ENCODE measurements around the gene FANCC. TPM values are rescaled to one million over a fixed set of nuclear protein-coding genes. Genes with fewer than 3 reads are reported as not detected.

The FANCC gene
- polyA plus RNA-seq, 1 of the 3 experiments (the other 2 are of a cell fraction), result 3.5 TPM

DNA sequence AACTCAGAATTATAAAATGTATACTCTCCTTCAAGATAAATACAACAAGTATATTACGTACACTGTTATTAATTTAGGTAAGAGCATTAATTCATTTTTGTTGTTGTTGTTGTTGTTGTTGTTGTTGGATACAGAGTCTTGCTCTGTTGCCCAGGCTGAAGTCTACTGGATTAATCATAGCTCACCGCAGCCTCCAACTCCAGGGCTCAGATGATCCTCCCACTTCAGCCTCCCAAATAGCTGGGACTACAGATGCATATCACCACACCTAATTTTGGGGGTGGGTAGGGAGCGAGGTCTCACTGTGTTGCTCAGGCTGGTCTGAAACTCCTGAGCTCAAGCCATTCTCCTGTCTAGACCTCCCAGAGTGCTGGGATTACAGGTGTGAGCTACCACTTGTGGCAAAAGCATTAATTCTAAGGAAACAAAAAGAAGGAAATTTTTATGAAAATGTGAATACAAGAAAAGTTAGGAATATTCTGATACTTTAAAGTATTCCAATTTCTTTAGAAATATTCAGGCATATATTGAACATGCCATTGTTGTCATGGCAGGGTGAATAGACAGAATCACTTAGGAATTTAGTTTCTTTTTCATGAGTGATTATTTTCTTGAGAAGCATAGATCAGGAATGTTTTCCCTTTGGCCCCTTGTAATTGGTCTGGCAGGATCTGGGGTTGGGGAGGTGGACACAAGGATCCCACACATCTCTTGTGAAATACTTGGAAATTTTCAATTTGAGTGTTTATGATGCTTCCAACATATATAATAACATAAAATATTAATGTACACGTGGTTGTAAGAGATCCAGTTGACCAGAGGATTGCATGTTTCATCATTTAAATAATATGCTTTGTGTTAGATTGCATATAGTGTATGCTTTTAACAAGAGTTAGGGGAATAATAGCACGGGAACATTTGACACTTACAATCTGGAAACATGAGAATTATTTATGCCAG lies 263.6 kb downstream of the FANCC start:
- no peaks in the 10 kb centered on the region for H3K9me2 ChIP-seq
- WGBS (ENCODE audit: low lambda C conversion rate), result 62% methylated on average over 5 of the region's 5 CpGs
- peak overlapping the region; percentile 87 for H3K4me2 ChIP-seq
- peaks cover 48% of the 10 kb centered on the region for H4K20me1 ChIP-seq (ENCODE audit: insufficient read depth)
- no peak overlapping the region for H3K9ac ChIP-seq
- TF ChIP-seq POLR2AphosphoS5 (IDR thresholded peaks at IDR 0.05; ENCODE audit: low read depth, low read length) (no peak), GABPA (IDR thresholded peaks at IDR 0.05; ENCODE audit: low read depth) (no peak), MEF2A (IDR thresholded peaks at IDR 0.05; ENCODE audit: borderline replicate concordance, low read depth) (no peak), RAD21 (IDR thresholded peaks at IDR 0.05; ENCODE audit: low read length) (no peak), GATA2 (CRISPR knock-in tag; IDR thresholded peaks at IDR 0.05) (no peak), EZH2phosphoT487 (IDR thresholded peaks at IDR 0.05; ENCODE audit: borderline replicate concordance, low read depth) (no peak), FOSL2 (IDR thresholded peaks at IDR 0.05; ENCODE audit: borderline replicate concordance, low read depth) (no peak), RFX5 (IDR thresholded peaks at IDR 0.05; ENCODE audit: low read length) (no peak), RCOR1 (IDR thresholded peaks at IDR 0.05; ENCODE audit: low read length) (no peak)
- TF ChIP-seq, protein P1, sequence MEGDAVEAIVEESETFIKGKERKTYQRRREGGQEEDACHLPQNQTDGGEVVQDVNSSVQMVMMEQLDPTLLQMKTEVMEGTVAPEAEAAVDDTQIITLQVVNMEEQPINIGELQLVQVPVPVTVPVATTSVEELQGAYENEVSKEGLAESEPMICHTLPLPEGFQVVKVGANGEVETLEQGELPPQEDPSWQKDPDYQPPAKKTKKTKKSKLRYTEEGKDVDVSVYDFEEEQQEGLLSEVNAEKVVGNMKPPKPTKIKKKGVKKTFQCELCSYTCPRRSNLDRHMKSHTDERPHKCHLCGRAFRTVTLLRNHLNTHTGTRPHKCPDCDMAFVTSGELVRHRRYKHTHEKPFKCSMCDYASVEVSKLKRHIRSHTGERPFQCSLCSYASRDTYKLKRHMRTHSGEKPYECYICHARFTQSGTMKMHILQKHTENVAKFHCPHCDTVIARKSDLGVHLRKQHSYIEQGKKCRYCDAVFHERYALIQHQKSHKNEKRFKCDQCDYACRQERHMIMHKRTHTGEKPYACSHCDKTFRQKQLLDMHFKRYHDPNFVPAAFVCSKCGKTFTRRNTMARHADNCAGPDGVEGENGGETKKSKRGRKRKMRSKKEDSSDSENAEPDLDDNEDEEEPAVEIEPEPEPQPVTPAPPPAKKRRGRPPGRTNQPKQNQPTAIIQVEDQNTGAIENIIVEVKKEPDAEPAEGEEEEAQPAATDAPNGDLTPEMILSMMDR (IDR thresholded peaks at IDR 0.05), result no peak
- H3K4me1 ChIP-seq (ENCODE audit: control insufficient read depth in 1 of 2, insufficient read depth in 2 of 2, low read depth in 1 of 2, low read length in 1 of 2), result peaks cover 47 to 63% of the 10 kb centered on the region in 2 experiments
- H3F3A ChIP-seq (replicated peaks; ENCODE audit: insufficient read depth), result peaks cover 34% of the 10 kb centered on the region
- DNase-seq, result no peak
- ChIA-PET POLR2A (no interaction called here), CTCF (interaction anchor here (0.5 to 1.5 kb wide), 4 partner anchors 46 to 77 kb away, joined by 3 to 5 read pairs (median 4); no protein-coding TSS in a partner anchor)
- no peak overlapping the region for H2AFZ ChIP-seq (ENCODE audit: low read depth)
- peaks cover 17 to 29% of the 10 kb centered on the region in 2 experiments for H3K36me3 ChIP-seq (replicated peaks in 1 of 2; ENCODE audit: control insufficient read depth in 1 of 2, insufficient read depth in 2 of 2, low read length in 1 of 2)
- no peak overlapping the region for H3K4me3 ChIP-seq (ENCODE audit: low read depth in 2 of 2, low read length in 1 of 2)
- H3K79me2 ChIP-seq (ENCODE audit: insufficient read depth), result peaks cover 100% of the 10 kb centered on the region
- no peaks in the 10 kb centered on the region for H3K9me3 ChIP-seq
- H3K27me3 ChIP-seq (ENCODE audit: insufficient read depth), result no peaks in the 10 kb centered on the region
- peak overlapping the region; percentile 83 to 96 for H3K27ac ChIP-seq (ENCODE audit: low read depth in 2 of 2, low read length in 1 of 2)

DNA sequence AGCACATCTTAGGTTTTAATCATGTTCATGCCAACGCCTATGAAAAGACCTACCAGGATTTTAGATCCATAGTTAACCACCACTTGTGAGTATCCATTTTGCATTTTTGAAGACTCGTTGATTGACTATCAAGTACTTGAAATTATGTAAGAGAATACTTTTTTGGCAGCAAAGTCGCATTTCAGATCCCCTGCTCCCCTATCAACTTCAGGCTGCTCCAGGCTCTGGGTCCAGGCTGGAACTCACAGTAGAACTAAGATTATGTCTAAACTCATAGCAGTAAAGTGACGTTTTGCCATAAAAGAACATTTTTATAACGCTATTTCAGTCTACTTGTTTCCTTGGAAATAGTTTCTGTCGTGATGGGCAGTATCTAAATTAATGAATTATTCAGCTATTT lies 267.7 kb downstream of the FANCC start:
- H3K4me1 ChIP-seq (ENCODE audit: control insufficient read depth in 1 of 2, insufficient read depth in 2 of 2, low read depth in 1 of 2, low read length in 1 of 2), result peaks cover 27 to 31% of the 10 kb centered on the region in 2 experiments
- peak overlapping the region; percentile 75 for H3K4me2 ChIP-seq
- ChIA-PET CTCF (interaction anchor here (0.9 to 1.4 kb wide), 3 partner anchors 9 to 368 kb away, joined by 3 to 4 read pairs (median 3); no protein-coding TSS in a partner anchor), POLR2A (no interaction called here)
- WGBS (ENCODE audit: low lambda C conversion rate), result 43% methylated on average over 6 of the region's 6 CpGs
- H4K20me1 ChIP-seq (ENCODE audit: insufficient read depth), result peaks cover 57% of the 10 kb centered on the region
- peak overlapping the region; percentile 58 to 66 for H3K4me3 ChIP-seq (ENCODE audit: low read depth in 2 of 2, low read length in 1 of 2)
- H3F3A ChIP-seq (replicated peaks; ENCODE audit: insufficient read depth), result peaks cover 54% of the 10 kb centered on the region
- H3K27me3 ChIP-seq (ENCODE audit: insufficient read depth), result no peaks in the 10 kb centered on the region
- peaks cover 17 to 29% of the 10 kb centered on the region in 2 experiments for H3K36me3 ChIP-seq (replicated peaks in 1 of 2; ENCODE audit: control insufficient read depth in 1 of 2, insufficient read depth in 2 of 2, low read length in 1 of 2)
- H3K9me3 ChIP-seq, result no peaks in the 10 kb centered on the region
- peak overlapping the region; percentile 55 to 78; a peak in 3 of 4 replicates for H3K27ac ChIP-seq (ENCODE audit: low read depth in 2 of 2, low read length in 1 of 2)
- H3K9me2 ChIP-seq, result no peaks in the 10 kb centered on the region
- no peak for DNase-seq
- peak overlapping the region; percentile 71; the same call in 1 of the 2 replicates for H3K9ac ChIP-seq
- peaks cover 97% of the 10 kb centered on the region for H3K79me2 ChIP-seq (ENCODE audit: insufficient read depth)
- H2AFZ ChIP-seq (ENCODE audit: low read depth), result no peak overlapping the region
- TF ChIP-seq MAX (IDR thresholded peaks at IDR 0.05; ENCODE audit: low read depth), result no peak
- TF ChIP-seq SIN3A (IDR thresholded peaks at IDR 0.05; ENCODE audit: borderline replicate concordance, low read depth, low read length), result no peak
- no peak for TF ChIP-seq FOSL2 (IDR thresholded peaks at IDR 0.05; ENCODE audit: borderline replicate concordance, low read depth)
- TF ChIP-seq, protein P2, sequence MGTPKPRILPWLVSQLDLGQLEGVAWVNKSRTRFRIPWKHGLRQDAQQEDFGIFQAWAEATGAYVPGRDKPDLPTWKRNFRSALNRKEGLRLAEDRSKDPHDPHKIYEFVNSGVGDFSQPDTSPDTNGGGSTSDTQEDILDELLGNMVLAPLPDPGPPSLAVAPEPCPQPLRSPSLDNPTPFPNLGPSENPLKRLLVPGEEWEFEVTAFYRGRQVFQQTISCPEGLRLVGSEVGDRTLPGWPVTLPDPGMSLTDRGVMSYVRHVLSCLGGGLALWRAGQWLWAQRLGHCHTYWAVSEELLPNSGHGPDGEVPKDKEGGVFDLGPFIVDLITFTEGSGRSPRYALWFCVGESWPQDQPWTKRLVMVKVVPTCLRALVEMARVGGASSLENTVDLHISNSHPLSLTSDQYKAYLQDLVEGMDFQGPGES (IDR thresholded peaks at IDR 0.05; ENCODE audit: low read depth, low read length), result no peak
- TF ChIP-seq RXRA (IDR thresholded peaks at IDR 0.05; ENCODE audit: borderline replicate concordance, low read depth), result no peak
- no peak for TF ChIP-seq ELF1 (IDR thresholded peaks at IDR 0.05)
- no peak for TF ChIP-seq GATA2 (CRISPR knock-in tag; IDR thresholded peaks at IDR 0.05)
- TF ChIP-seq, protein P3, sequence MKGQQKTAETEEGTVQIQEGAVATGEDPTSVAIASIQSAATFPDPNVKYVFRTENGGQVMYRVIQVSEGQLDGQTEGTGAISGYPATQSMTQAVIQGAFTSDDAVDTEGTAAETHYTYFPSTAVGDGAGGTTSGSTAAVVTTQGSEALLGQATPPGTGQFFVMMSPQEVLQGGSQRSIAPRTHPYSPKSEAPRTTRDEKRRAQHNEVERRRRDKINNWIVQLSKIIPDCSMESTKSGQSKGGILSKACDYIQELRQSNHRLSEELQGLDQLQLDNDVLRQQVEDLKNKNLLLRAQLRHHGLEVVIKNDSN (IDR thresholded peaks at IDR 0.05; ENCODE audit: borderline replicate concordance, low read depth), result no peak
- no peak for TF ChIP-seq FOXJ3 (CRISPR knock-in tag; IDR thresholded peaks at IDR 0.05)
- no peak for TF ChIP-seq NFIC (IDR thresholded peaks at IDR 0.05; ENCODE audit: borderline replicate concordance)
- TF ChIP-seq RFX5 (IDR thresholded peaks at IDR 0.05; ENCODE audit: low read length), result no peak
- TF ChIP-seq, protein P4, sequence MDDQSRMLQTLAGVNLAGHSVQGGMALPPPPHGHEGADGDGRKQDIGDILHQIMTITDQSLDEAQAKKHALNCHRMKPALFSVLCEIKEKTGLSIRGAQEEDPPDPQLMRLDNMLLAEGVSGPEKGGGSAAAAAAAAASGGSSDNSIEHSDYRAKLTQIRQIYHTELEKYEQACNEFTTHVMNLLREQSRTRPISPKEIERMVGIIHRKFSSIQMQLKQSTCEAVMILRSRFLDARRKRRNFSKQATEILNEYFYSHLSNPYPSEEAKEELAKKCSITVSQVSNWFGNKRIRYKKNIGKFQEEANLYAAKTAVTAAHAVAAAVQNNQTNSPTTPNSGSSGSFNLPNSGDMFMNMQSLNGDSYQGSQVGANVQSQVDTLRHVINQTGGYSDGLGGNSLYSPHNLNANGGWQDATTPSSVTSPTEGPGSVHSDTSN (IDR thresholded peaks at IDR 0.05), result no peak
- no peak for TF ChIP-seq MEF2A (IDR thresholded peaks at IDR 0.05; ENCODE audit: borderline replicate concordance, low read depth)
- TF ChIP-seq NRF1 (IDR thresholded peaks at IDR 0.05; ENCODE audit: low read depth, low read length), result no peak
